Astrocyte of the spinal cord (primary cell): ENCODE measurements around the gene ADAMTS8.

Experiments used
- DNase-seq: peaks from one replicate; pipeline ENCODE4 v3.0.0; 2011; ENCODE audit warnings: low read depth, low spot score
- H3K4me3 ChIP-seq: 2 replicates; pipeline ENCODE4 v1.5.1; 2011; ENCODE audit warnings: low read depth, mild to moderate bottlenecking, low read length, moderate library complexity
- CTCF ChIP-seq: IDR thresholded peaks from 2 replicates; pipeline ENCODE4 v1.5.1; 2012; ENCODE audit warnings: low read depth, mild to moderate bottlenecking, low read length, inconsistent platforms
- in situ Hi-C: cut with HindIII; loops from 2 replicates; pipeline ENCODE4 v1.10.0; 2017; ENCODE audit warnings: low sequenced_read_pairs

ADAMTS8 gene

GRCh38 chr11:130433357-130433756 lies 4.9 kb upstream of the ADAMTS8 start:
- in situ Hi-C loops: loop anchor here (25.0 kb wide), 1 partner anchor 429 kb away; no protein-coding TSS in a partner anchor
- DNase-seq: no peak
- H3K4me3 ChIP-seq: no peak overlapping the region
- TF ChIP-seq CTCF: no peak

GRCh38 chr11:130431801-130432200 lies 3.4 kb upstream of the ADAMTS8 start:
- TF ChIP-seq CTCF: no peak
- DNase-seq: no peak
- in situ Hi-C loops: loop anchor here (25.0 kb wide), 1 partner anchor 430 kb away; no protein-coding TSS in a partner anchor
- H3K4me3 ChIP-seq: no peak overlapping the region

GRCh38 chr11:130431331-130431773 lies 2.9 kb upstream of the ADAMTS8 start:
- in situ Hi-C loops: loop anchor here (25.0 kb wide), 1 partner anchor 431 kb away; no protein-coding TSS in a partner anchor
- TF ChIP-seq CTCF: peak; percentile 78
- DNase-seq: peak; percentile 66
- no peak overlapping the region for H3K4me3 ChIP-seq

GRCh38 chr11:130429983-130430382 lies 1.6 kb upstream of the ADAMTS8 start:
- H3K4me3 ChIP-seq: no peak overlapping the region
- no peak for DNase-seq
- in situ Hi-C loops: loop anchor here (25.0 kb wide), 1 partner anchor 432 kb away; no protein-coding TSS in a partner anchor
- no peak for TF ChIP-seq CTCF

- in situ Hi-C loops: loop anchor here (25.0 kb wide), 1 partner anchor 433 kb away; no protein-coding TSS in a partner anchor
- TF ChIP-seq CTCF: no peak
- no peak for DNase-seq
- H3K4me3 ChIP-seq: no peak overlapping the region
These were observed 792 bp upstream of the ADAMTS8 start for GRCh38 chr11:130429120-130429681.

- in situ Hi-C loops: loop anchor here (25.0 kb wide), 1 partner anchor 435 kb away; no protein-coding TSS in a partner anchor
- peak; percentile 28 for TF ChIP-seq CTCF
- no peak overlapping the region for H3K4me3 ChIP-seq
- DNase-seq: no peak
These were observed 661 bp downstream of the ADAMTS8 start for GRCh38 chr11:130427581-130428315.
